AG09319 (cell line): ENCODE measurements around the gene RBBP5.

Experiments
- DNase-seq: peaks from one replicate; pipeline ENCODE4 v3.0.0-alpha.2; 2010; ENCODE audit warnings: low read depth; ENCODE audit errors: extremely low read depth
- TF ChIP-seq, protein P1 (sequence below): IDR thresholded peaks from 2 replicates; pipeline ENCODE4 v1.5.1; 2011; ENCODE audit warnings: low read depth, mild to moderate bottlenecking, inconsistent platforms, low read length, moderate library complexity

The RBBP5 gene

DNA sequence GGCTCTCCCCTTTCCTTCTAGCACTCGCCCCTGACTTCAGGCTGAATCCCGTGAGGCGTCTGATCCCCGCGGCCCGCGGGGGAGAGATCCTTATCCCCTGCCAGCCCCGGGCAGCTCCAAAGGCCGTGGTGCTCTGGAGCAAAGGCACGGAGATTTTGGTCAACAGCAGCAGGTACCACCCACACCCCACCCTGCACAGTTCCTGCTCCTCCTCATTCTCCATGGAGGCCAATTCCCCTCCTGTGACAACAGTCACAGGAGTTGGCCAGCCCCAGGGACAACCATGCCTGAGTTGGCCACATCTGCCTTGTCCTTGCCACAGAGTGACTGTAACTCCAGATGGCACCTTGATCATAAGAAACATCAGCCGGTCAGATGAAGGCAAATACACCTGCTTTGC is 57.5 kb downstream of the RBBP5 start:
- TF ChIP-seq, protein P1, sequence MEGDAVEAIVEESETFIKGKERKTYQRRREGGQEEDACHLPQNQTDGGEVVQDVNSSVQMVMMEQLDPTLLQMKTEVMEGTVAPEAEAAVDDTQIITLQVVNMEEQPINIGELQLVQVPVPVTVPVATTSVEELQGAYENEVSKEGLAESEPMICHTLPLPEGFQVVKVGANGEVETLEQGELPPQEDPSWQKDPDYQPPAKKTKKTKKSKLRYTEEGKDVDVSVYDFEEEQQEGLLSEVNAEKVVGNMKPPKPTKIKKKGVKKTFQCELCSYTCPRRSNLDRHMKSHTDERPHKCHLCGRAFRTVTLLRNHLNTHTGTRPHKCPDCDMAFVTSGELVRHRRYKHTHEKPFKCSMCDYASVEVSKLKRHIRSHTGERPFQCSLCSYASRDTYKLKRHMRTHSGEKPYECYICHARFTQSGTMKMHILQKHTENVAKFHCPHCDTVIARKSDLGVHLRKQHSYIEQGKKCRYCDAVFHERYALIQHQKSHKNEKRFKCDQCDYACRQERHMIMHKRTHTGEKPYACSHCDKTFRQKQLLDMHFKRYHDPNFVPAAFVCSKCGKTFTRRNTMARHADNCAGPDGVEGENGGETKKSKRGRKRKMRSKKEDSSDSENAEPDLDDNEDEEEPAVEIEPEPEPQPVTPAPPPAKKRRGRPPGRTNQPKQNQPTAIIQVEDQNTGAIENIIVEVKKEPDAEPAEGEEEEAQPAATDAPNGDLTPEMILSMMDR, result no peak
- DNase-seq, result no peak

GRCh38 chr1:205062895-205063294 is 58.9 kb downstream of the RBBP5 start:
- no peak for DNase-seq

GRCh38 chr1:205062319-205062718 is 59.5 kb downstream of the RBBP5 start:
- DNase-seq, result no peak
- TF ChIP-seq, protein P1, result no peak

More at GRCh38 chr1:205062895-205063294, 58.9 kb downstream of the RBBP5 start:
- TF ChIP-seq, protein P1, result no peak

GRCh38 chr1:205061665-205062069 is 60.1 kb downstream of the RBBP5 start:
- TF ChIP-seq, protein P1, result peak; percentile 95
- DNase-seq, result peak; percentile 18

DNA sequence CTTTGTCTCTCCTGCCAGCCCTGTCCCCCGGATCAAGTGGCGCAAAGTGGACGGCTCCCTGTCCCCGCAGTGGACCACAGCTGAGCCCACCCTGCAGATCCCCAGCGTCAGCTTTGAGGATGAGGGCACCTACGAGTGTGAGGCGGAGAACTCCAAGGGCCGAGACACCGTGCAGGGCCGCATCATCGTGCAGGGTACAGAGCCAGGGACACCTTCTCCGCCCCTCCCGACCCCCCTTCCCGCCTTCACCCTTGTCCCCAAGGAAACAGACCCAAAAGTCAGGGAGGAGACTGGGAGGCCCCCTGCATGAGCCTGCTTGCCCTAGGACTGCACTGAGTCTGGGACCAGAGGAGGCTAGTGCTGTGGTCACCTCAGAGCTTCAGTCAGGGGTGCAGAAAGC is 60.6 kb downstream of the RBBP5 start:
- TF ChIP-seq, protein P1, result no peak
- no peak for DNase-seq

DNA sequence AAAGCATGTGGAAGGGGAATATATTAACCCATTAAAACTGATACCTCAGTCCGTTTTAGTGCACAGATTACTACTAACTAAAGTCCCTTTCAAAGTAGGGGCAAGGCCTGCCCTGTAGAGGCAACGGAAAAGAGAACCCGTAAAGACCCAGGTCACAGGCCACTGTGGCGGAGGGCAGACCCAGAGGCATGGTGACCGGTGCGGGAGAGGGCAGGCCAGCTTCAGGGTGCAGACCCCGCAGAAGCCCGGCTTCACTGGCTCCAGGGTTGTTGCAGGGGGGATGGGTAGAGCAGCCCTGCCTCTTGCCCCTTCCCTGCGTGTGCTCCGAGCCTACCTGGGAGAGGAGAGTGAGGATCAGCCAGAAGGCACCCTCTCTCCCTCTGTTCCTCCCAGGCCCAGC is 61.0 kb downstream of the RBBP5 start:
- DNase-seq, result no peak
- TF ChIP-seq, protein P1, result no peak

DNA sequence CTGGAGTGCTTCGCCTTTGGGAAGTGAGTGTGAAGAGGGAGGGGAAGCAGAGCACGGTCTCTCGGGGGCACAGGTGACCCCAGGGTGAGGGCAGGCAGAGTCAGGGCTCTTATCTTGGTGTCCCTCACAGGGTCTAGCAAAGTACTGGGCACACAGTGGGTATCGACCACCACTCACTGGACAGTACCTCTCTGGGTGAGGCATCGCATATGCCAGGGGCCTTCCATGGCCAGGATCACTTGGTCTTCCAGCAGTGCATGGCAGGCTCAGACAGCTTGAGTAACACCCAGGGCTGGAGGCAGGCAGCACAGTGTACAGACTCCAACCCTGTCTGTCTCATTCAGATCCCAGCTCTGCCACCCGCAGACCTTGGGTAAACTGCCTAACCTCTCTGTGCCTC is 62.1 kb downstream of the RBBP5 start:
- TF ChIP-seq, protein P1, result no peak
- DNase-seq, result no peak
